MM.1S (cell line): ENCODE measurements around the gene TRIP4.

Source experiments
- EZH2 ChIP-seq: fragments of 300-600 bp; sonication (generic); optimal IDR thresholded peaks from 2 replicates; pipeline ENCODE3; 2017; ENCODE audit warnings: low read depth, mild to moderate bottlenecking, antibody characterized with exemption, low read length, mixed read lengths
- TF ChIP-seq, protein P1 (sequence below): fragments of 300-600 bp; sonication (generic); IDR thresholded peaks from 2 replicates; pipeline ENCODE4 v1.5.1; 2016; ENCODE audit warnings: antibody characterized with exemption, low read length, mixed read lengths

GRCh38 chr15:64343222-64343621 is 44.4 kb upstream of the TRIP4 start:
- TF ChIP-seq EZH2 = no peak
- TF ChIP-seq, protein P1, sequence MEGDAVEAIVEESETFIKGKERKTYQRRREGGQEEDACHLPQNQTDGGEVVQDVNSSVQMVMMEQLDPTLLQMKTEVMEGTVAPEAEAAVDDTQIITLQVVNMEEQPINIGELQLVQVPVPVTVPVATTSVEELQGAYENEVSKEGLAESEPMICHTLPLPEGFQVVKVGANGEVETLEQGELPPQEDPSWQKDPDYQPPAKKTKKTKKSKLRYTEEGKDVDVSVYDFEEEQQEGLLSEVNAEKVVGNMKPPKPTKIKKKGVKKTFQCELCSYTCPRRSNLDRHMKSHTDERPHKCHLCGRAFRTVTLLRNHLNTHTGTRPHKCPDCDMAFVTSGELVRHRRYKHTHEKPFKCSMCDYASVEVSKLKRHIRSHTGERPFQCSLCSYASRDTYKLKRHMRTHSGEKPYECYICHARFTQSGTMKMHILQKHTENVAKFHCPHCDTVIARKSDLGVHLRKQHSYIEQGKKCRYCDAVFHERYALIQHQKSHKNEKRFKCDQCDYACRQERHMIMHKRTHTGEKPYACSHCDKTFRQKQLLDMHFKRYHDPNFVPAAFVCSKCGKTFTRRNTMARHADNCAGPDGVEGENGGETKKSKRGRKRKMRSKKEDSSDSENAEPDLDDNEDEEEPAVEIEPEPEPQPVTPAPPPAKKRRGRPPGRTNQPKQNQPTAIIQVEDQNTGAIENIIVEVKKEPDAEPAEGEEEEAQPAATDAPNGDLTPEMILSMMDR = no peak
